ENCODE results near the gene ILKAP.
A peak's percentile ranks its signal among the peaks of the same experiment; 100 is the strongest.

The ILKAP gene

DNA sequence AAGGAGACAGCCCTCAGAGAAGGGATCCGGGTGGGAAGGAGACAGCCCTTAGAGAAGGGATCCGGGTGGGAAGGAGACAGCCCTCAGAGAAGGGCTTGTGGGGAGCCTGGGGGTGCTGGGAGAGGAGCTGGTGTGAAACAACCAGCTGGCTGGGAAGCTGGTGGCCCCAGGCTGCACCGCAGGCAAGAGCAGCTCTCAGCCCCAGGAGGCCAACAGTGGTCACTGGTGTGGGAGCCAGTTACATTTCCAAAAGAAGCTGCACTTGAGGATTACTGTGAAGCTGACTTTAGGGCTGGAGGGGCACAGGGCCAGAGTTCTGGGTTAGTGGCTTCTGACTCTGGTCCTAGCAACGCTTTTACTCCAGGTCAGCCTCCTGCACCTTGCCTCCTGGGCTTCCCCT lies 33.1 kb upstream of the ILKAP start:
- no peak for DNase-seq (ENCODE audit: low spot score)

DNA sequence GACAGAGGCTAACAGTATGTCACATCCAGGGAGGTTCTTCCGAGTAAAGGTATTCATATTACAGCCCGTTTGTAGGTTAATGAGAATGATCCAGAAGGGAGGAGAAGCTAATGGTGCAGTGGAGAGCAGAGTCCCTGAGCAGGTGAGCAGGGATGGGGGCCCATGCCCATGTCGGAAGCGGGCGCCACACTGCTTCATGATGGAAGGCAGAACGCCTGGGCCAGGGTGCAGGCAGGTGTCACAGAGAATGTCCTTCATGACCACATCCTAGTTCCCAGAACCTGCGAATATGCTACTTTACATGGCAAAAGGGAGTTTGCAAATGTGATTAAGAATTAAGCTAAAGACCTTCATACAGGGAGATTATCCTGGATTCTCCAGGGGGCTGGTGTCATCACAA lies 32.4 kb upstream of the ILKAP start:
- DNase-seq (ENCODE audit: low spot score), result no peak

DNA sequence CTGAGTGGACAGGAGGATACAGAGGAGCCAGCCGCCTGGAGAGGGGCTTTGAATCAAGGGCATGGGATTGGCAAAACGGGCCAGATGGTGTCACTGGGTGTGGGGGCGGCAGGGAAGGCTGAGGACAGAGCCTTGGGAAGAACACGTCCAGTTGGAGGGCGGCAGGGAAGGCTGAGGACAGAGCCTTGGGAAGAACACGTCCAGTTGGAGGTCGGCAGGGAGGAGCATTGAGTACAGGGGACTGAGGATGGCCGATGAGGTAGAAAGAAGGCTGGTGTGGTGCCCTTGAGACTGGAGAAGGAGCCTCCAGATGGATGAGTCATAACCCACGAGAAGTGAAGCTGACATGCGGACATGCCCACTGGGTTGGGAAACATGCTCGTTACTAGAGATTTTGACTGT lies 31.8 kb upstream of the ILKAP start:
- DNase-seq (ENCODE audit: low spot score), result peak; percentile 31

DNA sequence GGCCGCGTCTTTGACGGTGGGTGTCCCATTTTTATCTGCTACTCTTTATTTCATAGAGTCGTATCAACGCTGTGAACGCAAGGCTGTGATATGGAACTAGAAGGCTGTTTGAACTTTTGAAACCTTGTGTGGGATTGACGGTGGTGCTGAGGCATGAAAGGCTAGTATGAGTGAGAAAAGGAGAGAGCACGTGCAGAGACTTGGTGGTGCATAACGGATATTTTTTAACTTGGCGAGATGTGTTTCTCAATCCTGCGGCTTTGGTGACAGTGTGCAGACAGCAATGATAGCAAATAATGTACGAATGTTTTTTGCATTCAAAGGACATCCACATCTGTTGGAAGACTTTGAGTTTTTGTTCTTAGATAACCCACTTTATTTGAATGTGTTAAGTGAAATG lies 30.1 kb upstream of the ILKAP start:
- no peak for DNase-seq (ENCODE audit: low spot score)

DNA sequence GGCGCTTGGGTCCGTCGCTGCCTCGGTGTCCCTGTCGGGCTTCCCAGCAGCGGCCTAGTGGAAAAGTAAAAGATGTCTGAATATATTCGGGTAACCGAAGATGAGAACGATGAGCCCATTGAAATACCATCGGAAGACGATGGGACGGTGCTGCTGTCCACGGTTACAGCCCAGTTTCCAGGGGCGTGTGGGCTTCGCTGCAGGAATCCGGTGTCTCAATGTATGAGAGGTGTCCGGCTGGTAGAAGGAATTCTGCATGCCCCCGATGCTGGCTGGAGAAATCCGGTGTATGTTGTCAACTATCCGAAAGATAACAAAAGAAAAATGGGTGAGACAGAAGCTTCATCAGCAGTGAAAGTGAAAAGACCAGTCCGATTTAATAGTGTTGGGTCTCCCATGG lies 28.3 kb upstream of the ILKAP start:
- no peak for DNase-seq (ENCODE audit: low spot score)

DNA sequence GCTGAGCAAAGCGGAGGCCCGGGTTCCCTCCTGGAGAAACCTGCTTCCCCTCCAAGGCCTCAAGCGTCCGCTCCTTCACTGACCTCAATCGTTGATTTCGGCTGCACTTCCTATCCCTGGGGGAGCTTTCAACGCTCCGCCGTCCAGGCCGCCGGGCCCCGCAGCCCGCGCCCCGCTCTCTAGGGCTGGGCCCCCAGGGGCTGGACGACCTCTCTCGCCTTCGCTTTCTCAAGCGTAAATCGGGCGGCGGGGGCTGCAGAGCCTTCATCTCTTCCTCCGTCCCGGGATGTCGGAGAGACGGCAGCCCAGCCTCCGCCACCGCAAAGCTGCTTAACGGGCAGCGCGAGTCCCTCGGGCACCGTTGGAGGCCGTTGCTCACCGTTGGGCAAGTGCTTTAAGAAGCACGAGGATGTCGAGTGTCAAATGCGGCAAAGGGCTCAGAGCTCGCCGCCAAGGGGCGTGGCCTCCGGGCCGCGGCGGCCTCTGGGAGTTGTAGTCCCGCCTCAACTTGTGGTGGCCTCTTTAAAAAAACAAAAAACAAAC lies 27.8 kb upstream of the ILKAP start:
- peak; percentile 63 for DNase-seq (ENCODE audit: low spot score)

DNA sequence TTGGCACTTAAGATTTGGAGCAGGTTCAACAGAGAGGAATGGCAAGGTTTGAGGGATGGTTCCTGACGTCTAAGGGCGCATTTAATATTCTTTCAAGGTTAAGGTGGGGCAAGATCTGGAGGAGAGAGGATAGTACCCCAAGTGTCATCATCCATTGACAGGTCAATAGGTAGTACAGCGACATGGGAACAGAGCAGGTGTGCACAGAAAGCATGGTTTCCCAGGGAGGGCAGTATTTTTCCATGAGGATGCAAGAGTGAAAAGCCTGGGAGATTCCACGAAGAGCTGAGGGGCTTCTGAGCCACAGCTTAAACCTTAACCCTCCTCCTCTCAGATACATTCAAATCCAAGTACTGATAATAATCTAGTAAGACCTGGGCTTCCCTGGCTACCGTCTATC lies 27.2 kb upstream of the ILKAP start:
- no peak for DNase-seq (ENCODE audit: low spot score)

DNA sequence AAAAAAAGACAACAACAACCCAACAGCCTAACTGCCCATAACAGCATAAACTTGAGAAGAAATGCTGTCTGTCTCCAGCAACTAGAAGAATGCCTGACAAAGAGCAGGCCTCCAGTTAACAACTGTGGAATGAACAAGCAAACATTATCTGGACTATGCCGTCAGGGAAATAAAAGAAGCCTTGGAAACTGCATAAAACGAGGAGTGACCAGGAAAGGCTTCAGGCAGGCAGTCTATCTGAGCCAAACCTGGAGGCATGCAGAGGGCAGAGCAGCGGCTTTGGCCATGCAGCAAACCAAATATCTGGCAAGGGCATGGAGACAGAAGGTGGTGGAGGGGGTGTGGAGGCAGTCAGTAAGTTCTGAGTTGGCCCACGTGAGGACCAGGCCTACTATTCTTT lies 25.2 kb upstream of the ILKAP start:
- no peak for DNase-seq (ENCODE audit: low spot score)

DNA sequence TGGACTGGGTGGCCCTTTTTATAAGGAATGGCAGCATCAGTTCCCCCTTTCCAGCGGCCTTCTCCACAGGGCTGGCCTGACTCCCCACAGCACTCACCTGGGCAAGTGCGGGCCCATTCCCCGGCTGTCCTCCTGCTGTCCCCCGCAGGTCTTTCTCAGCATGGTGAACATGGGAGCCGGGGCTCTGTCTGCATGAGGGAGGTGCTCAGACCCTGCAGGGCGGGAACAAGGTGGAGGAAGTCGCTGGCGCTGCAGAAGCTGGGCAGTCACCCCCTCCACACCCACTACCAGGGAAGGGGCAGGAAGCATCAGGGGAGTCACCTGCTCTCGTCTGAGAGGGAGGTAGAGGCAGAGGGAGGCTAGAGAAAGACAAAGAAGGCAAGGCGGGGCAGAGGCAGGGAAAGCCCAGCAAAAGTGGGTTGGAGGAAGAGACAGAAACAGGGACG lies 24.1 kb upstream of the ILKAP start:
- no peak for DNase-seq (ENCODE audit: low spot score)

DNA sequence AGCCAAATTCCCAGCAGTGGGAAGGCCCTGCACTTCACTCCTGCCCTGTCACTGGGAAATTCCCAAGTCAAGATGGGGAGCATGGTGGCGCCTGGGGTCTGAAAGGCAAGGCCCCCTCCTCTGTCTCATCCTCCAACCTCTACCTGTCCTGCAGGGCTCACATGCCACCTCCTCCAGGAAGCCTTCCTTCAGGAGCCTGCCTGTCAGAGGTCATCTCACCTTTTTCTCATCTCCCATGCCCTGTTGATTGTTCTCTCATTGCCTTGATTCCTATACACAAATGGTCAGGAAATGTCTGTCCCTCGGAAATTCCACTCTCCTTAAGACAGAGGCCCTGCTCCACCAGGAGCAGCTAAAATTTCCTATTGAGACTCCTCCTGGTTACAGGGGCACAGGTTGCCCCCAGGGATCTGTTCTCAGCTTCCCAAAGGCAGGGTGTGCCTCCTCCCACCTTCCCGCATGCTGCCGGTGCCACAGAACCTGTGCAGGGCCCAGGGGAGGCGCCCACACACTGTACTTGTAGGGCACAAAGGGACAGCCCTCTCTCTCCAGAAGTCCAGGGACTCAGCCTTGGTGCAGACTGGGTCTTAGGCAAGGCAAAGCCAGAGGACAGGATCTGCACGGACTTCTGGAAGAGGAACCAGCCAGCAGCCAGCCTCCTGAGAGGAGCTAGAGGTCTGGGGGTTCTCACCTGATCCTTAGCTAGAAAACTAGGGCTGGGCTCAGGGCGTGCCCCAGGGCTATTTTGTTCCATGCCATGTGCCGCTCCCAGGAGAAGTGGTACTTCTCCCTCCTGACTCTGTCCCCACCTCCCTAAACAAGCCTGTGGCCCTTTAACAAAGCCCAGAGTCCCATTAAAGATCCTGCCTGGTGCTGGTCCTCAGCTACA lies 23.4 kb upstream of the ILKAP start:
- DNase-seq (ENCODE audit: low spot score), result no peak

DNA sequence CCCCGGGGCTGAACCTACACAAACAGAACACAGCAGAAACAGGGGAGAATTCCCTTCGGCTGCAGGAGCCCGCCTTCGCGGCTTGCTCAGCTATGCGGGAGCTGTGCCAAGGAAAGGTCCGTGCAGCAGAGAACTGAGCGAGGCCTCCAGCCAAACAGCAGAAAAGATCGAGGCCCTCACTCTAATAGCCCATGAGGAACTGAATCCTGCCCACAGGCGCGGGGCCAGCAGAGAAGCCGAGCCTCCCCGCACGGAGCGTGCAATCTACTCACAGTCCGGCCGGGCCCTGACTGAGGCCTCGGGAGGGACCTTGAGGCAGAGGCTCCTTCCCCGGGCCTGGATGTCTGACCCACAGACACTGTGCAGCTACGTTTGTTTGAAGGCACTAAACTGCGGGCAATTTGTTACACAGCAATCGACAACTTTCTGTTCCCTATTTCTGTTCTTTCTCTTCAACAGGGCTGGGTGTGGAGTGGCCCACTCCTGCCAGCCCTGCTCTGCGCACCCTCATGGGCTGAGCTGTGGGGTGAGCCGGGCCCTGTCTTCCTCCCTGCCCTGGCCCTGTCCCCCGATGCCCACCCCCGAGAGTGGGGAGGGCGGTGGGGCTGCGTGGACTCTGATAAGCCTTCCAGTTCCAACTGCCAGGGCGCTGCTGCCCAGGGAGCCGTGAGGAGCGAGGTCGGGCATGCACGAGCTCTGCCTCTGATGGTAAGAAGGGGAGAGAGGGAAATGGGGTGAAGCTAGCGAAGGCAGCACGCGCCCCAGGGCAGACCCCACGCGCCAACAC lies 22.6 kb upstream of the ILKAP start:
- no peak for DNase-seq (ENCODE audit: low spot score)

DNA sequence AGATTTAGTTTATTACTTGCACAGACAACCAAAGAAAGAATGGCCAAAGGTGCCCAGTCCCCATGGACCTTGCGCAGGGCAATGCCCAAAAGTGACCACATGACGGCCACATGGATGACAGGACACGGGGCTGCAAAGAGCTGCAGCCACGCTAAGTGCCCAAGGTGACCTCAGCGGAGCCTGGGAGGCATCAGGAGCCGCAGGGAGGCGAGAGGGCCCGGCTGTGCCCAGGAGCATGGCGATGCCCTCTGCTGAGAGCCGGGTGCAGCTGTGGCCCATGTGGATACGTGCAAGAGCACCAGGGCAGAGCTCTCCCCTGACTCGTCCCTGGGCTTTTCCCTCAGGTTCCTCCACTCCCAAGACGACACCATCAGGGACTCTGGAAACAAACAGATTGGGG lies 21.6 kb upstream of the ILKAP start:
- no peak for DNase-seq (ENCODE audit: low spot score)

DNA sequence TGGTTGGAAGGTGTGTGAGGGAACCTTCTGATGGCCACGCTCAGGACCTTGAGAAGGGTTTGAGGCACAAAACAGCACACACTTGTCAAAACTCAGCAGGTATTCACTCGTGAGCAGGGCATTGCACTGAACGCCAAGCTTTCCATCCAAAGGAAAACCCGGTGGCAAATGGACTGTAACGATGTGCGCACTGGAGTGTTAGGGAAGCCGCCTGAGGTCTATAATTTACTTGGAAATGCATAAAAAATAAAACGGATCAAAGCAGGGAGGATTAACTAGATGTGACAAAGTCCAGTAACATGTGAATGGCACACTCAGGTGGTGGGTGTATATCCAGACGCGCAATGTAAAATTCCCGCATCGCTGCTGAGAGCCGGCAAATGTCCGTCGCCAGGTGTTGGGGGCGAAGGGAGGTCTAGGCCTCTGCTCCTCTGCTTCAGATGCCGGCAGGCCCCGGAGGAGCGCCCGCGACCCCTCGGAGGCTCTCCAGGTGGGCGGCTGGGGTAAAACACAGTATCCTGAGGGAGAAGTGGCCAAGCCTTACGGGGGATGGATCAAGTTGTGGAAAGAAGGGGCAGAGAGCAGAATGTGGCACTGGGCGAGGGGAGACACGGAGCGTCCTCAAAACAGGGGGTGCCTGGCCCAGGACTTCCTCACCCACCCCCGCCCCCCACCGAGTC lies 21.0 kb upstream of the ILKAP start:
- no peak for DNase-seq (ENCODE audit: low spot score)

DNA sequence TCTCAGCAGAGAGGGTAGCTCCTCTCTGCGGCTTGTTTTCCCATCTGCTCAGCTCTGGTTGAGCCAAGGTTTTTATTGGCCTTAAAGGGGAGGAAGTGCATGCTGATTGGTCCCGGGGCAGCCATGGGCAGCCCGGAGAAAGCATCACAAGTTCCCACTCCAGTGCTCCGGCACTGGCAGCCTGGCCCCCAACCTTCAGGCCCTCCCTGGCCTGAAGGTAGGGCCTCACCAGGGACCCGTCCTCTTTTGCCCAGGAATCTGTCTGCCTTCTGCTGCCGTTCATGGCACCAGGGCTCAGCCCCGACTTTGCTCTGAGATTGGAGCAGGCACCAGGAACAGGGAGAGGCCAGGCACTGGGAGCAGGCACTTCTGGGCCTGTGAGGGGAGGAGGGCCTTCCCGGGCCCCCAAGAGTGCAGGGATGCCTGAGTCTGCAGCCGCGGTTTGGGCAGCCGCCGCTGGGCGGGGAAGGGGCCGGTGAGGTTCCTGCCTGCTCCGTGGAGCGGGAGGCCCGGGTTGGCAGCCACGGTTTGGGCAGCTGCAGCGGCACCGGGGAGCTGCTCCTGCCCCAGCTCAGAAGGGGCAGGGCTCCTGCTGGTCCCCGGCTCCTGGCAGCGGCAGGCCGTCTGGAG lies 17.5 kb upstream of the ILKAP start:
- DNase-seq (ENCODE audit: low spot score), result no peak

DNA sequence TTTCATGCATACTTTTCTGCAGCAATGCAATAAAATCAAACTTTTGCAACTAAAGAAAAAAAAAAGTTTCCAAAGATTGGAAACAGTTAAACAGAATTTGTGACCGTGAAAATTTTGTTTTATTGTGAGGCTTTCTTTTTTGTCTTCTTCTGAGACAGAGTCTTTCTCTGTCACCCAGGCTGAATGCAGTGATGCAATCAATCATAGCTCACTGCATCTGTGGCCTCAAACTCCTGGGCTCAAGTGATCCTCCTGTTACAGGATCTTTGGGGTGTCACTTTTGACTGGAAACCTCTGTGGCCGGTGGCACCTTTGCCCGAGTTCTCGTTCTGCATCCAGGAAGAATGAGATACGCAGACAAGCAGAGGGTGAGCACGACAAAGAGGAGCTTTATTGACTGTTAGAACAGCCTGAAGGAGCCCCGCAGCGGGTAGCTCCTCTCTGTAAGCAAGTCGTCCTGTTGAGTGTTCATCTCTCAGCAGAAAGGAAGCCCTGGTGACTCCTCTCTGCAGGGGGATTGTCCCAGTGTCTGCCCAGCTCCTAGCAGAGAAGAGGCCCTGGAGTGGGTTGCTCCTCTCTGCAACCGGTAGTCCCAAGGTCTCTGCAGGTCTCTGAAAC lies 16.9 kb upstream of the ILKAP start:
- DNase-seq (ENCODE audit: low spot score), result no peak

DNA sequence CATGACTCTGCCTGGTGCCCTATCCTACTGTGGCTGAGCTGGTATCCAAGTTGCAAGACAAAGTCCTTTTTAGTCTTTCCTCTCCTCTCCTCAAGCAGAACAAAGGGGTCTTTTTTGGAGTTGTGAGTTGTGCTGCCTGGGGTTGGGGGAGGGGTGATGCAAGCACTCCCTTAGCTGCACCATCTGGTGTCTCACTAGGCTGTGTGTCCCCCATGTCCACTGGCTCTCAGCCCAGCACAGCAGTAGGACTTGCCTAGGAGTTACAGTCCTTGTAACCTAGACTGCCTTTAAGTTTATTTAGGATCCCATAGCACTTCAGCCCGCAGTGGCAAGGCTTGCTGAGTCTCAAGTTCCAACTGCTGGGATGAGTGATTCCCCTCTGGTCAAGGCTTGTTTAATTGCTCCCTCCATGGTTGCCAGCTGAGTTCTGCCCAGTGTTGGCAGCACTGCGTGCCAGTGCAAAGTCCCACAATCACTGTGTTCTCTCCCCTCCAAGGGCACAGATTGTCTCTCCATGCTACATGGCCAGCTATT lies 13.2 kb upstream of the ILKAP start:
- DNase-seq (ENCODE audit: low spot score), result no peak

DNA sequence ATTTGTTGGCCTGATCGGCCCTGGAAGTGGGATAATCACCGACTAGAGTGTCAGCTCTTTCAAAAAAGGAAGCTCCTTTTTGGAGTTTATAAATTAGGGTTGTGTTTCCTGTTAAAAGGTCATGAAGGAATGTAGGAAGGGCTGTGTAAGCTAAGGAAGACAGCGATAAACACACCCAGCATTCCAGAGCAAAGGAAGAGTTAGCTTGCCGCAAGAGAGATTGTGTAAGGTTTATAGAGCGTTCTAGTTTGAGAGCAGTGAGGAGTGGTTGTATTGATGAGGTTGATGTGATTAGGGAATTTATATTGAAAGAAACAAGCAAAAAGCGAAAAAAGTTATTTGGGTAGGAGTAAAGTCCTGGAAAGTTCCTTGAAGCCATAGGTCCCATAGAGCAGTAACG lies 3.5 kb upstream of the ILKAP start:
- DNase-seq (ENCODE audit: low spot score), result no peak

DNA sequence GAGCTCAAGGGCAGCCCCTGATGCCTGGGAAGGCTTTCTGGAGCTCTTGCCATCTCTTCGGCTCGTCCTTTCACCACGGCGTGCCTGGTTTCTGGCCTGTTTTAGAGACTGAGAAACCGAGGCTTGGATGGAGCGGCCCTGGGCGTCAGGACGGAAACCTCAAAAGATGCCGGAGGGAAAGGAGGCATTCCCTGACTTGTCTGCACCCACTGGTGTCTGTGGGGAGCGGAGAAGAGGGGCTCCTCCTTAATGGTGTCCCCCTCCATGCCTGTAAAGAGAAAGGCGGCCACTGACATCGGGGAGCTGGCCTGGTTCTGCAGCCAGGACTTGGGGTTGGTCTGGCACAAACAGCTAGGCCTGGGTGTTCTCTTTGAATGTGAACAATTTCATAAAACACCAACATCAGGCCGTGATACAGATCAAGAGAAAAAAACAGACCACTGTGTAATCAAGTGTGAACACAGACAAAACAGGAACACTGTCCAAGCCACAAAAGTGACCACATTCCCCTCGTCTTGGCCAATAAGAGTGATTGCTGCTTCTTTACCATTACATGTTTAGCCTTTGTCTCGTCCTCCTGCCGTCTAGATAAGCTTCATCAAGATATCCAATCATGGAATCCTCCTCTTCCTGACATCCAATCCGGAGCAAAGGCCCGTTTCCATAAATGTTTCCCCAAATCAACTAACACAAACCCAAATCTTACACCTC lies 633 bp upstream of the ILKAP start:
- no peak for DNase-seq (ENCODE audit: low spot score)

DNA sequence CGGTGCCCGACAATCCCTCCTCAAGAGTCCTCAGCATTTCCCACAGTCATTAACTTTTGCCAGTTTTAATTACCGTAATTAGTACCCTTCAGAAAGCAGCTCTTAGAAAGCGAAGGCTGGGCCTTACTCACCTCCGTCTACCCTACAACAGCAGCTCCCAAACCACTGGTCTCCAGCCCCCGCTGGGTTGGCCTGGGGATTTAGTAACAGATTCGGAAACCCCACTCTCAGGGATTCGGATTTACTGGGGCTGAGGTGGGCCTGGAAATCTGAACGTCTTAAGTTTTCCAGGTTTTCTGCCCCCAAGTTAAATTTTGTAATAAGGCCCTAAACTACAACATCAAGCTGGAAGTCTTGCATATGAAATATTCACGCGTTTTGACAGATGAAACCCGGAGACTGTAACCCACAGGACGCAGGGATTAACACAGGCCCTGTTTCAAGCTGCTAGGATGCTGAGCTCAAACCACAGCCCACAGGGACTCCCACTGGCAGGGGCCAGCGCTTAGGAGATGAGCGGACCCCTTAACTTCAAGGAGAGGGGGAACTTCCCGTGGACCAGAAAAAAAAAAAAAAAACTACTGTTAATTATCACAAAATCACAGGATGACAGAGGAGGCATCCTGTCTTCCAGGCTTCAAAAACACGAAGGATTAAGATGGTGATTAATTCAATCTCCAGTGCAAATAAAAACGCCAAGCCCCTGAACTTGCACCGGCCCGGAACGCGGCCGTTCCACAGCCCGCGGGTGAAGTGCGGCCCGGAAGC lies 985 bp downstream of the ILKAP start:
- DNase-seq (ENCODE audit: low spot score), result peak; percentile 36

DNA sequence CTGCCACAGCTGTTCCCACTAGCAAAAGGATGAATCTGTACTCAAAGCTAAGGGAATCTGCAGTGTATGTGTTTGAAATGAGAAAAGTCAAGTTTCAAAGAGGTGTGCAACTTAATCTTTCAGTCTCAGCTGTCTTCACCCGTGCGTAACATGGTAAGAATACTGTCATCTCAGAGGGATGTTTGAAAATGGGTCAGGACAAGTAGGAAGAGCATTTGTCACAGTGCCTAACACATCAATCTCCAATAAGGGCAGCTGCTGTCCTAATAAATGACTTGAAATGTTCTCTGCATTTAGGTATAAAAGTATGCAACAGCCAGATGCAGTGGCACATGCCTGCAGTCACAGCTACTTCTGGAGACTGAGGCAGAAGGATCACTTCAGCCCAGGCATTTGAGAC lies 13.1 kb downstream of the ILKAP start:
- no peak for DNase-seq (ENCODE audit: low spot score)
